Body of pancreas (tissue), 4 donors: ENCODE data around the gene DNAJB8.

Source experiments
- POLR2A ChIP-seq, 3 donors: fragments of 450-650 bp; IDR thresholded peaks; one replicate each; pipeline ENCODE4 v1.6.1; 2016; ENCODE audit warnings: antibody characterized with exemption in 3 of 3, mild to moderate bottlenecking in 2 of 3
- TF ChIP-seq, protein P1 (sequence below), 7 experiments: fragments of 450-650 bp in 4 of 7; fragments of 200-600 bp in 3 of 7; sonication (generic) in 3 of 7; IDR thresholded peaks; one replicate each; pipeline ENCODE4 v1.5.1; 2016 to 2019; ENCODE audit warnings: antibody characterized with exemption in 7 of 7

DNA sequence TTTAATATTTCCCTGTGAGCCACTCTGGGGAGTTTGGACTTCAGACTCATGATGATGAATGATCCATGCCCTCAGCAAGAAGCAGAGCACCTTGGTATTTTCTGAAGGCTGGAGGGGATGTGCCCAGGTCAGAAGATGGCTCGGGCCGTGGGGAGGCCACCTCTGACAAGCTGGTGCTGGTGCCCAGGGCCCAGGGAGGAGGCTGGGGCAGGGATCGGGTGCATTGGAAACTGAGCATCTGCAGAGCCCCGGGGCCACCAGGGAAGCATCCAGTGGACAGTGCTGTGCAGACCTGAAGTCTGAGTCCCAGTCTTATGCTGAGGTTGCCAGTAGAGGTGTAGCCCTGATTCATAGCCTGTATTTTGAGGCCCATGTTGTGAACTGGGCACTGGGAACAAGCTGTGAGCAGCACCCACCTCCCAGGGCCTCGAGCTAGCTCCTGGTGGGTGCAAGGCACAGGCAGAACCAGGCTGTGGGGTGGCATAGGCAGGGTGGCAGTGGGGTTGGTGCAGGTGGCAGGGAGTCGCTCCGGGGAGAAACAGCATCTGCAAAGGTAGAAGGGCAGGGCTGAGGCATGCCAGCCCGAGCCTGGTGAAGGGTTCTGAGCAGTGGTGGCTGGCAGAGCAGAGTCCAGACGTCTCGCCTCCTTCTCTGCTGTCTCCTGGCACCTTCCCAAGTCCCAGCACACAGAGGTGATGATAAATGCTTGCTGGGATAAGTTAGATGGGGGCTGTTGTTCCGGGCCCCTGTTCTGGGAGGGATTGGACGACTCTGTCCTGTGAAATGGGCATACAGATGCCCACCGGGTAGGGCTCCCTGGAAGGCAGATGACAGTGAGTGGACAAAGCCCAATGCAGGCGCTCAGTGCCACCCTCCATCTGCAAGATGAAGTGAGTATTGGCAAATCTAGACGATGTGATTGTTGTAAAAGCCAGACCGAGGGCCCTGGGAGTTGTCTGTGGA lies 10.6 kb downstream of the DNAJB8 start:
- TF ChIP-seq POLR2A (IDR thresholded peaks at IDR 0.05): no peak
- TF ChIP-seq, protein P1, sequence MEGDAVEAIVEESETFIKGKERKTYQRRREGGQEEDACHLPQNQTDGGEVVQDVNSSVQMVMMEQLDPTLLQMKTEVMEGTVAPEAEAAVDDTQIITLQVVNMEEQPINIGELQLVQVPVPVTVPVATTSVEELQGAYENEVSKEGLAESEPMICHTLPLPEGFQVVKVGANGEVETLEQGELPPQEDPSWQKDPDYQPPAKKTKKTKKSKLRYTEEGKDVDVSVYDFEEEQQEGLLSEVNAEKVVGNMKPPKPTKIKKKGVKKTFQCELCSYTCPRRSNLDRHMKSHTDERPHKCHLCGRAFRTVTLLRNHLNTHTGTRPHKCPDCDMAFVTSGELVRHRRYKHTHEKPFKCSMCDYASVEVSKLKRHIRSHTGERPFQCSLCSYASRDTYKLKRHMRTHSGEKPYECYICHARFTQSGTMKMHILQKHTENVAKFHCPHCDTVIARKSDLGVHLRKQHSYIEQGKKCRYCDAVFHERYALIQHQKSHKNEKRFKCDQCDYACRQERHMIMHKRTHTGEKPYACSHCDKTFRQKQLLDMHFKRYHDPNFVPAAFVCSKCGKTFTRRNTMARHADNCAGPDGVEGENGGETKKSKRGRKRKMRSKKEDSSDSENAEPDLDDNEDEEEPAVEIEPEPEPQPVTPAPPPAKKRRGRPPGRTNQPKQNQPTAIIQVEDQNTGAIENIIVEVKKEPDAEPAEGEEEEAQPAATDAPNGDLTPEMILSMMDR (IDR thresholded peaks at IDR 0.05): no peak
